GM23248 (cell line): Measurements from ENCODE around the gene IL10RA.
"Not testable (repeated sequence)": the region's sequence is repeated elsewhere in the genome, so short reads cannot be mapped to it uniquely, and the experiment has no call there.

Source experiments
- EZH2 ChIP-seq: fragments of 200-600 bp; sonication (generic); IDR thresholded peaks from 2 replicates; pipeline ENCODE4 v1.6.1; 2018; ENCODE audit warnings: antibody characterized with exemption, mild to moderate bottlenecking; ENCODE audit not compliant: insufficient read depth, poor library complexity, severe bottlenecking
- EZH2phosphoT487 ChIP-seq: fragments of 200-600 bp; sonication (generic); IDR thresholded peaks from 2 replicates; pipeline ENCODE4 v1.6.1; 2018; ENCODE audit warnings: antibody characterized with exemption, moderate library complexity, mild to moderate bottlenecking, low read depth; ENCODE audit not compliant: insufficient read depth

- not testable (repeated sequence) for TF ChIP-seq EZH2, EZH2phosphoT487
Measured at GRCh38 chr11:117977612-117978264, 8.5 kb upstream of the IL10RA start.
